22Rv1 (cell line): ENCODE data around the gene ACAD10.

Source experiments
- CTCF ChIP-seq: fragments of 450-650 bp; IDR thresholded peaks from 2 replicates; pipeline ENCODE4 v1.5.1; 2017; ENCODE audit warnings: mild to moderate bottlenecking
- ZFX ChIP-seq: fragments of 450-650 bp; IDR thresholded peaks from 2 replicates; pipeline ENCODE4 v1.6.1; 2017; ENCODE audit warnings: antibody characterized with exemption, borderline replicate concordance

- TF ChIP-seq CTCF (no peak), ZFX (no peak)
Measured at GRCh38 chr12:111747333-111747732, 61.5 kb downstream of the ACAD10 start.
